Neural progenitor cell (in vitro differentiated cells): Measurements from ENCODE around the gene TNFSF13. TPM values are rescaled to one million over a fixed set of nuclear protein-coding genes. Genes with fewer than 3 reads are reported as not detected.

Source experiments
- DNase-seq: peaks from one replicate; pipeline ENCODE4 v3.0.0-alpha.2; 2016; ENCODE audit warnings: low spot score
- H2AFZ ChIP-seq: fragments of 200-600 bp; sonication (generic); replicated peaks from 2 replicates; pipeline ENCODE4 v1.6.1; 2016; ENCODE audit warnings: antibody characterized with exemption
- H3F3A ChIP-seq: fragments of 200-600 bp; sonication (generic); 2 replicates; pipeline ENCODE4 v1.6.1; 2016; ENCODE audit warnings: antibody characterized with exemption, low read depth
- H3K27ac ChIP-seq: fragments of 200-600 bp; sonication (generic); 2 replicates; pipeline ENCODE4 v1.5.1; 2016; ENCODE audit warnings: mild to moderate bottlenecking
- H3K27me3 ChIP-seq: fragments of 200-600 bp; sonication (generic); 2 replicates; pipeline ENCODE4 v1.6.1; 2016; ENCODE audit warnings: mild to moderate bottlenecking, moderate library complexity
- H3K36me3 ChIP-seq: fragments of 200-600 bp; sonication (generic); 2 replicates; pipeline ENCODE4 v1.5.1; 2016
- H3K4me1 ChIP-seq: fragments of 200-600 bp; sonication (generic); 2 replicates; pipeline ENCODE4 v1.6.1; 2016; ENCODE audit warnings: mixed run types
- H3K4me2 ChIP-seq: fragments of 200-600 bp; sonication (generic); 2 replicates; pipeline ENCODE4 v1.6.1; 2016
- H3K4me3 ChIP-seq: fragments of 200-600 bp; sonication (generic); 2 replicates; pipeline ENCODE4 v1.5.1; 2016
- H3K79me2 ChIP-seq: fragments of 200-600 bp; sonication (generic); 2 replicates; pipeline ENCODE4 v1.6.1; 2016; ENCODE audit warnings: low read depth
- H3K9ac ChIP-seq: fragments of 200-600 bp; sonication (generic); 2 replicates; pipeline ENCODE4 v1.6.1; 2016
- H3K9me3 ChIP-seq: fragments of 200-600 bp; sonication (generic); 2 replicates; pipeline ENCODE4 v1.5.1; 2016; ENCODE audit warnings: low read depth
- H4K20me1 ChIP-seq: fragments of 200-600 bp; sonication (generic); 2 replicates; pipeline ENCODE4 v1.6.1; 2016; ENCODE audit warnings: low read depth
- H3K27ac Mint-ChIP-seq: 3 replicates; pipeline ENCODE4 v1.8.0; 2021; ENCODE audit warnings: mixed read lengths
- H3K27me3 Mint-ChIP-seq: 2 replicates; pipeline ENCODE4 v1.8.0; 2022; ENCODE audit warnings: low read depth, mild to moderate bottlenecking, inconsistent platforms, moderate library complexity, mixed read lengths; ENCODE audit not compliant: insufficient read depth
- H3K36me3 Mint-ChIP-seq: 3 replicates; pipeline ENCODE4 v1.8.0; 2021; ENCODE audit warnings: mixed read lengths
- H3K4me1 Mint-ChIP-seq: 3 replicates; pipeline ENCODE4 v1.8.0; 2021; ENCODE audit warnings: mixed read lengths
- H3K4me3 Mint-ChIP-seq: 3 replicates; pipeline ENCODE4 v1.8.0; 2021; ENCODE audit warnings: mild to moderate bottlenecking, moderate library complexity, mixed read lengths
- H3K9me3 Mint-ChIP-seq: 3 replicates; pipeline ENCODE4 v1.8.0; 2020; ENCODE audit warnings: mixed read lengths
- CTCF ChIP-seq: fragments of 200-600 bp; sonication (generic); IDR thresholded peaks from 2 replicates; pipeline ENCODE4 v1.5.1; 2017; ENCODE audit warnings: antibody characterized with exemption, mild to moderate bottlenecking
- EZH2 ChIP-seq: fragments of 200-600 bp; sonication (generic); IDR thresholded peaks from 2 replicates; pipeline ENCODE4 v1.6.1; 2017; ENCODE audit warnings: antibody characterized with exemption, mild to moderate bottlenecking, moderate library complexity
- EZH2phosphoT487 ChIP-seq: fragments of 200-600 bp; sonication (generic); IDR thresholded peaks from 2 replicates; pipeline ENCODE4 v1.6.1; 2017; ENCODE audit warnings: antibody characterized with exemption
- total RNA-seq: library from RNA; depleted of rRNA; stranded (reverse); fragments of >200 nt; gene quantifications from 2 replicates; pipeline ENCODE4 v1.2.3, GENCODE V29; 2015; ENCODE audit warnings: low replicate concordance

Gene TNFSF13
- total RNA-seq, 1 donor from 2014 or later = not detected

DNA sequence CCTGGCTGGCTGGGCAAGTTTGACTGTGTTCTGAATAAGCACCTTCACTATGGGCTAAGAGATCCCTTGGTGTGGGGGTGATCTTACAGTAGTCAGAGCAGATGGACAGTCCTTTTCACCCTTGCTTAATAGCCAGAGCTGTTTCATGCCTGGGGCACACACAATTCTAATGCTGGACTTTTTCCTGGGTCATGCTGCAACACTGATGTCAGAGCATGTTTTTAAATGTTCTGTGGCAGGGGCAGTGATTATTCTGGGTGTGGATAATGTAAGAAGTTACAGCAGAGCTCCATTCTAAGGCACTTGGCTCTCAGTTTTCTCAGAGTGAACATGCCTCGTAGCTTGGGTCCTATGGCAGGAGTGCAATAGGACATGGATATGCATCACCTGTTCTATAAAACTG is 16.9 kb downstream of the TNFSF13 start:
- Histone ChIP-seq H3K9ac (no peak overlapping the region), H2AFZ (no peak overlapping the region), H3K4me1 (peaks cover 17% of the 10 kb centered on the region), H3K27ac (peak overlapping the region; percentile 69), H3K79me2 (peaks cover 50% of the 10 kb centered on the region), H3K4me3 (peak overlapping the region; percentile 86), H3K27me3 (no peaks in the 10 kb centered on the region), H4K20me1 (peaks cover 66% of the 10 kb centered on the region), H3F3A (peaks cover 79% of the 10 kb centered on the region), H3K9me3 (no peaks in the 10 kb centered on the region), H3K36me3 (peaks cover 17% of the 10 kb centered on the region), H3K4me2 (peak overlapping the region; percentile 19)
- no peak for DNase-seq
- peaks cover 17% of the 10 kb centered on the region for H3K27me3 Mint-ChIP-seq
- H3K4me3 Mint-ChIP-seq = peak overlapping the region; percentile 100
- H3K4me1 Mint-ChIP-seq = peaks cover 44% of the 10 kb centered on the region
- no peak overlapping the region for H3K27ac Mint-ChIP-seq
- H3K36me3 Mint-ChIP-seq = peaks cover 40% of the 10 kb centered on the region
- no peak for TF ChIP-seq EZH2phosphoT487
- no peak for TF ChIP-seq EZH2
- TF ChIP-seq CTCF = no peak
- no peaks in the 10 kb centered on the region for H3K9me3 Mint-ChIP-seq

GRCh38 chr17:7575959-7576358 is 17.4 kb downstream of the TNFSF13 start:
- no peak for DNase-seq
- Mint-ChIP-seq H3K4me3 (no peak overlapping the region), H3K36me3 (peaks cover 44% of the 10 kb centered on the region), H3K27me3 (peaks cover 17% of the 10 kb centered on the region), H3K4me1 (peaks cover 48% of the 10 kb centered on the region), H3K27ac (no peak overlapping the region), H3K9me3 (no peaks in the 10 kb centered on the region)
- Histone ChIP-seq H2AFZ (no peak overlapping the region), H3K4me3 (no peak overlapping the region), H3K9ac (no peak overlapping the region), H3K4me2 (no peak overlapping the region), H3K4me1 (peaks cover 17% of the 10 kb centered on the region), H3F3A (peaks cover 82% of the 10 kb centered on the region), H3K27me3 (no peaks in the 10 kb centered on the region), H3K79me2 (peaks cover 50% of the 10 kb centered on the region), H3K27ac (no peak overlapping the region), H3K9me3 (no peaks in the 10 kb centered on the region), H4K20me1 (peaks cover 66% of the 10 kb centered on the region), H3K36me3 (peaks cover 17% of the 10 kb centered on the region)
- no peak for TF ChIP-seq EZH2
- TF ChIP-seq EZH2phosphoT487 = no peak
- TF ChIP-seq CTCF = no peak

DNA sequence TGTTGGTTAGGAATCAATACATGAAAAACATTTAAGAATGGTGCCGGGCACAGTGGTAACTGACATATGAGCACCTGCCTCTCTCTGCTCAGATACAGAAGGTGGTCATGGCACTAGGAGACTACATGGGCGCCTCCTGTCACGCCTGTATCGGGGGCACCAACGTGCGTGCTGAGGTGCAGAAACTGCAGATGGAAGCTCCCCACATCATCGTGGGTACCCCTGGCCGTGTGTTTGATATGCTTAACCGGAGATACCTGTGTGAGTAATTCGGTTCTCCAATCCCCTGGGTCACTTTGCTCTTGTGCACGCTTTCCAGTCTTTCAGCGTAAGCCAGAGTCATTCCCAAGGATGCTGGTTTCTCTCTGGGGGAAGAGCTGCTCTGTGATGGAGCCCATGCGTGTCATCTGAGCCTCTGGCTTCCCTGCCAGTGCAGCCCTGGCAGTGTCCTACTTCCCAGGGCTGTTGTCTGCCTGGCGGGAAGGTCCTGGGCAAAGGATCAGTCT is 17.9 kb downstream of the TNFSF13 start:
- Histone ChIP-seq H2AFZ (no peak overlapping the region), H3K27ac (no peak overlapping the region), H3K36me3 (peaks cover 17% of the 10 kb centered on the region), H3K4me3 (no peak overlapping the region), H3K79me2 (peaks cover 46% of the 10 kb centered on the region), H3K9me3 (no peaks in the 10 kb centered on the region), H4K20me1 (peaks cover 66% of the 10 kb centered on the region), H3K27me3 (no peaks in the 10 kb centered on the region), H3K4me1 (peaks cover 17% of the 10 kb centered on the region), H3F3A (peaks cover 82% of the 10 kb centered on the region), H3K9ac (no peak overlapping the region), H3K4me2 (no peak overlapping the region)
- TF ChIP-seq EZH2 (no peak), CTCF (no peak), EZH2phosphoT487 (no peak)
- no peak for DNase-seq
- Mint-ChIP-seq H3K4me1 (peaks cover 48% of the 10 kb centered on the region), H3K27me3 (peaks cover 19% of the 10 kb centered on the region), H3K4me3 (peak overlapping the region; percentile 69), H3K27ac (no peak overlapping the region), H3K36me3 (peaks cover 41% of the 10 kb centered on the region), H3K9me3 (no peaks in the 10 kb centered on the region)
